K562 (cell line): ENCODE results near the gene SRPK3. TPM values are rescaled to one million over a fixed set of nuclear protein-coding genes. Genes with fewer than 3 reads are reported as not detected.

ENCODE experiments used
- CTCF ChIP-seq, 3 experiments: IDR thresholded peaks in 2 of 3; conservative IDR thresholded peaks in 1 of 3; 2 replicates each; pipeline ENCODE4 v1.5.1; 2011 to 2012; ENCODE audit warnings: low read length in 3 of 3, mild to moderate bottlenecking in 3 of 3, control low read depth in 2 of 3, improper control_type of control experiment in 1 of 3, inconsistent platforms in 1 of 3, low read depth in 1 of 3, mixed read lengths in 1 of 3, moderate library complexity in 1 of 3; ENCODE audit not compliant: insufficient read depth in 2 of 3
- DNMT1 ChIP-seq: fragments of 450-650 bp; IDR thresholded peaks from 2 replicates; pipeline ENCODE4 v1.6.1; 2016; ENCODE audit warnings: antibody characterized with exemption, mild to moderate bottlenecking
- HES1 ChIP-seq: fragments of 450-650 bp; IDR thresholded peaks from 2 replicates; pipeline ENCODE4 v1.6.1; 2016; ENCODE audit warnings: low read depth, mild to moderate bottlenecking, moderate library complexity
- NR3C1 ChIP-seq: sonication (generic); formaldehyde crosslinking; IDR thresholded peaks from 2 replicates; pipeline ENCODE4 v1.8.1; 2022; ENCODE audit warnings: missing genetic modification reagents
- TRIM25 ChIP-seq: fragments of 450-650 bp; IDR thresholded peaks from 2 replicates; pipeline ENCODE4 v1.7.0; 2016; ENCODE audit warnings: borderline replicate concordance
- ZNF165 ChIP-seq: fragments of 250-450 bp; sonication (Bioruptor Pico); IDR thresholded peaks from 2 replicates; pipeline ENCODE4 v1.4.0; 2020; ENCODE audit warnings: borderline replicate concordance
- polyA plus RNA-seq, 8 experiments: library from polyadenylated mRNA; depleted of rRNA in 4 of 8; stranded (reverse) in 5 of 8; unstranded in 3 of 8; fragments of >200 nt; fragmentation: Nextera tagmentation in 2 of 8; fragmentation: Illumina TruSeq in 1 of 8; extraction: Ambion mirVana in 2 of 8; extraction: Trizol in 1 of 8; gene quantifications; 2 replicates each; pipeline versions ENCODE4 v1.2.1 to v1.2.3, GENCODE V29; 2011 to 2014; ENCODE audit warnings: inconsistent platforms in 1 of 8, missing spikeins in 1 of 8
- total RNA-seq, 7 experiments: library from RNA; depleted of rRNA in 6 of 7; stranded (reverse); fragments of >200 nt in 6 of 7; fragmentation: Illumina TruSeq in 2 of 7; extraction: Trizol in 2 of 7; gene quantifications; 2 replicates each; pipeline versions ENCODE4 v1.2.1 to v1.2.3, GENCODE V29; 2011 to 2021; ENCODE audit warnings: low replicate concordance in 1 of 7
- TF ChIP-seq, protein P1 (sequence below): fragments of 200-600 bp; sonication (generic); IDR thresholded peaks from one replicate; pipeline ENCODE4 v1.6.1; 2012; ENCODE audit warnings: mild to moderate bottlenecking, low read depth, low read length, inconsistent platforms
- TF ChIP-seq, protein P2 (sequence below): fragments of 250-450 bp; sonication (Bioruptor Pico); IDR thresholded peaks from 2 replicates; pipeline ENCODE4 v1.4.0; 2020; ENCODE audit warnings: mild to moderate bottlenecking, moderate library complexity

SRPK3 gene
- total and polyA plus RNA-seq, 9 of the 15 experiments (the other 6 are each of a cell fraction or from before 2014, with no cell fraction given): 0.01 to 0.09 (median 0.04) TPM; not detected in 2

- TF ChIP-seq, protein P1, sequence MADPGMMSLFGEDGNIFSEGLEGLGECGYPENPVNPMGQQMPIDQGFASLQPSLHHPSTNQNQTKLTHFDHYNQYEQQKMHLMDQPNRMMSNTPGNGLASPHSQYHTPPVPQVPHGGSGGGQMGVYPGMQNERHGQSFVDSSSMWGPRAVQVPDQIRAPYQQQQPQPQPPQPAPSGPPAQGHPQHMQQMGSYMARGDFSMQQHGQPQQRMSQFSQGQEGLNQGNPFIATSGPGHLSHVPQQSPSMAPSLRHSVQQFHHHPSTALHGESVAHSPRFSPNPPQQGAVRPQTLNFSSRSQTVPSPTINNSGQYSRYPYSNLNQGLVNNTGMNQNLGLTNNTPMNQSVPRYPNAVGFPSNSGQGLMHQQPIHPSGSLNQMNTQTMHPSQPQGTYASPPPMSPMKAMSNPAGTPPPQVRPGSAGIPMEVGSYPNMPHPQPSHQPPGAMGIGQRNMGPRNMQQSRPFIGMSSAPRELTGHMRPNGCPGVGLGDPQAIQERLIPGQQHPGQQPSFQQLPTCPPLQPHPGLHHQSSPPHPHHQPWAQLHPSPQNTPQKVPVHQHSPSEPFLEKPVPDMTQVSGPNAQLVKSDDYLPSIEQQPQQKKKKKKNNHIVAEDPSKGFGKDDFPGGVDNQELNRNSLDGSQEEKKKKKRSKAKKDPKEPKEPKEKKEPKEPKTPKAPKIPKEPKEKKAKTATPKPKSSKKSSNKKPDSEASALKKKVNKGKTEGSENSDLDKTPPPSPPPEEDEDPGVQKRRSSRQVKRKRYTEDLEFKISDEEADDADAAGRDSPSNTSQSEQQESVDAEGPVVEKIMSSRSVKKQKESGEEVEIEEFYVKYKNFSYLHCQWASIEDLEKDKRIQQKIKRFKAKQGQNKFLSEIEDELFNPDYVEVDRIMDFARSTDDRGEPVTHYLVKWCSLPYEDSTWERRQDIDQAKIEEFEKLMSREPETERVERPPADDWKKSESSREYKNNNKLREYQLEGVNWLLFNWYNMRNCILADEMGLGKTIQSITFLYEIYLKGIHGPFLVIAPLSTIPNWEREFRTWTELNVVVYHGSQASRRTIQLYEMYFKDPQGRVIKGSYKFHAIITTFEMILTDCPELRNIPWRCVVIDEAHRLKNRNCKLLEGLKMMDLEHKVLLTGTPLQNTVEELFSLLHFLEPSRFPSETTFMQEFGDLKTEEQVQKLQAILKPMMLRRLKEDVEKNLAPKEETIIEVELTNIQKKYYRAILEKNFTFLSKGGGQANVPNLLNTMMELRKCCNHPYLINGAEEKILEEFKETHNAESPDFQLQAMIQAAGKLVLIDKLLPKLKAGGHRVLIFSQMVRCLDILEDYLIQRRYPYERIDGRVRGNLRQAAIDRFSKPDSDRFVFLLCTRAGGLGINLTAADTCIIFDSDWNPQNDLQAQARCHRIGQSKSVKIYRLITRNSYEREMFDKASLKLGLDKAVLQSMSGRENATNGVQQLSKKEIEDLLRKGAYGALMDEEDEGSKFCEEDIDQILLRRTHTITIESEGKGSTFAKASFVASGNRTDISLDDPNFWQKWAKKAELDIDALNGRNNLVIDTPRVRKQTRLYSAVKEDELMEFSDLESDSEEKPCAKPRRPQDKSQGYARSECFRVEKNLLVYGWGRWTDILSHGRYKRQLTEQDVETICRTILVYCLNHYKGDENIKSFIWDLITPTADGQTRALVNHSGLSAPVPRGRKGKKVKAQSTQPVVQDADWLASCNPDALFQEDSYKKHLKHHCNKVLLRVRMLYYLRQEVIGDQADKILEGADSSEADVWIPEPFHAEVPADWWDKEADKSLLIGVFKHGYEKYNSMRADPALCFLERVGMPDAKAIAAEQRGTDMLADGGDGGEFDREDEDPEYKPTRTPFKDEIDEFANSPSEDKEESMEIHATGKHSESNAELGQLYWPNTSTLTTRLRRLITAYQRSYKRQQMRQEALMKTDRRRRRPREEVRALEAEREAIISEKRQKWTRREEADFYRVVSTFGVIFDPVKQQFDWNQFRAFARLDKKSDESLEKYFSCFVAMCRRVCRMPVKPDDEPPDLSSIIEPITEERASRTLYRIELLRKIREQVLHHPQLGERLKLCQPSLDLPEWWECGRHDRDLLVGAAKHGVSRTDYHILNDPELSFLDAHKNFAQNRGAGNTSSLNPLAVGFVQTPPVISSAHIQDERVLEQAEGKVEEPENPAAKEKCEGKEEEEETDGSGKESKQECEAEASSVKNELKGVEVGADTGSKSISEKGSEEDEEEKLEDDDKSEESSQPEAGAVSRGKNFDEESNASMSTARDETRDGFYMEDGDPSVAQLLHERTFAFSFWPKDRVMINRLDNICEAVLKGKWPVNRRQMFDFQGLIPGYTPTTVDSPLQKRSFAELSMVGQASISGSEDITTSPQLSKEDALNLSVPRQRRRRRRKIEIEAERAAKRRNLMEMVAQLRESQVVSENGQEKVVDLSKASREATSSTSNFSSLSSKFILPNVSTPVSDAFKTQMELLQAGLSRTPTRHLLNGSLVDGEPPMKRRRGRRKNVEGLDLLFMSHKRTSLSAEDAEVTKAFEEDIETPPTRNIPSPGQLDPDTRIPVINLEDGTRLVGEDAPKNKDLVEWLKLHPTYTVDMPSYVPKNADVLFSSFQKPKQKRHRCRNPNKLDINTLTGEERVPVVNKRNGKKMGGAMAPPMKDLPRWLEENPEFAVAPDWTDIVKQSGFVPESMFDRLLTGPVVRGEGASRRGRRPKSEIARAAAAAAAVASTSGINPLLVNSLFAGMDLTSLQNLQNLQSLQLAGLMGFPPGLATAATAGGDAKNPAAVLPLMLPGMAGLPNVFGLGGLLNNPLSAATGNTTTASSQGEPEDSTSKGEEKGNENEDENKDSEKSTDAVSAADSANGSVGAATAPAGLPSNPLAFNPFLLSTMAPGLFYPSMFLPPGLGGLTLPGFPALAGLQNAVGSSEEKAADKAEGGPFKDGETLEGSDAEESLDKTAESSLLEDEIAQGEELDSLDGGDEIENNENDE: no peak
- TF ChIP-seq ZNF165 (CRISPR knock-in tag): no peak
- no peak for TF ChIP-seq NR3C1
- no peak for TF ChIP-seq DNMT1
- TF ChIP-seq HES1: no peak
- TF ChIP-seq, protein P2, sequence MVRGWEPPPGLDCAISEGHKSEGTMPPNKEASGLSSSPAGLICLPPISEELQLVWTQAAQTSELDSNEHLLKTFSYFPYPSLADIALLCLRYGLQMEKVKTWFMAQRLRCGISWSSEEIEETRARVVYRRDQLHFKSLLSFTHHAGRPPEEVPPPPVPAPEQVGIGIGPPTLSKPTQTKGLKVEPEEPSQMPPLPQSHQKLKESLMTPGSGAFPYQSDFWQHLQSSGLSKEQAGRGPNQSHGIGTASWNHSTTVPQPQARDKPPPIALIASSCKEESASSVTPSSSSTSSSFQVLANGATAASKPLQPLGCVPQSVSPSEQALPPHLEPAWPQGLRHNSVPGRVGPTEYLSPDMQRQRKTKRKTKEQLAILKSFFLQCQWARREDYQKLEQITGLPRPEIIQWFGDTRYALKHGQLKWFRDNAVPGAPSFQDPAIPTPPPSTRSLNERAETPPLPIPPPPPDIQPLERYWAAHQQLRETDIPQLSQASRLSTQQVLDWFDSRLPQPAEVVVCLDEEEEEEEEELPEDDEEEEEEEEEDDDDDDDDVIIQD (CRISPR knock-in tag): no peak
- no peak for TF ChIP-seq TRIM25
- no peak for TF ChIP-seq CTCF (IDR thresholded peaks at IDR 0.05 in 2 of 3, conservative IDR thresholded peaks at IDR 0.05 in 1 of 3; ENCODE audit: insufficient read depth in 2 of 3, low read depth in 1 of 3, low read length in 3 of 3)
Observed at GRCh38 chrX:153765138-153766079, 15.4 kb upstream of the SRPK3 start (continued).
